ENCODE data around the gene PADI3.

PADI3 gene

GRCh38 chr1:17258116-17258757 lies 9.3 kb downstream of the PADI3 start:
- TF ChIP-seq, protein P1, sequence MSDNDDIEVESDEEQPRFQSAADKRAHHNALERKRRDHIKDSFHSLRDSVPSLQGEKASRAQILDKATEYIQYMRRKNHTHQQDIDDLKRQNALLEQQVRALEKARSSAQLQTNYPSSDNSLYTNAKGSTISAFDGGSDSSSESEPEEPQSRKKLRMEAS (IDR thresholded peaks at IDR 0.05; ENCODE audit: low read depth, low read length) = no peak
- TF ChIP-seq POLR2A (IDR thresholded peaks at IDR 0.05; ENCODE audit: extremely low read depth, insufficient read length) = no peak
- no peak for TF ChIP-seq MYC (IDR thresholded peaks at IDR 0.05; ENCODE audit: low read depth, low read length)
- TF ChIP-seq, protein P2, sequence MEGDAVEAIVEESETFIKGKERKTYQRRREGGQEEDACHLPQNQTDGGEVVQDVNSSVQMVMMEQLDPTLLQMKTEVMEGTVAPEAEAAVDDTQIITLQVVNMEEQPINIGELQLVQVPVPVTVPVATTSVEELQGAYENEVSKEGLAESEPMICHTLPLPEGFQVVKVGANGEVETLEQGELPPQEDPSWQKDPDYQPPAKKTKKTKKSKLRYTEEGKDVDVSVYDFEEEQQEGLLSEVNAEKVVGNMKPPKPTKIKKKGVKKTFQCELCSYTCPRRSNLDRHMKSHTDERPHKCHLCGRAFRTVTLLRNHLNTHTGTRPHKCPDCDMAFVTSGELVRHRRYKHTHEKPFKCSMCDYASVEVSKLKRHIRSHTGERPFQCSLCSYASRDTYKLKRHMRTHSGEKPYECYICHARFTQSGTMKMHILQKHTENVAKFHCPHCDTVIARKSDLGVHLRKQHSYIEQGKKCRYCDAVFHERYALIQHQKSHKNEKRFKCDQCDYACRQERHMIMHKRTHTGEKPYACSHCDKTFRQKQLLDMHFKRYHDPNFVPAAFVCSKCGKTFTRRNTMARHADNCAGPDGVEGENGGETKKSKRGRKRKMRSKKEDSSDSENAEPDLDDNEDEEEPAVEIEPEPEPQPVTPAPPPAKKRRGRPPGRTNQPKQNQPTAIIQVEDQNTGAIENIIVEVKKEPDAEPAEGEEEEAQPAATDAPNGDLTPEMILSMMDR (IDR thresholded peaks at IDR 0.05; ENCODE audit: low read depth, low read length) = no peak
- DNase-seq (ENCODE audit: low read depth) = no peak
- no peak overlapping the region for H3K4me3 ChIP-seq (ENCODE audit: low read depth, low read length)

DNA sequence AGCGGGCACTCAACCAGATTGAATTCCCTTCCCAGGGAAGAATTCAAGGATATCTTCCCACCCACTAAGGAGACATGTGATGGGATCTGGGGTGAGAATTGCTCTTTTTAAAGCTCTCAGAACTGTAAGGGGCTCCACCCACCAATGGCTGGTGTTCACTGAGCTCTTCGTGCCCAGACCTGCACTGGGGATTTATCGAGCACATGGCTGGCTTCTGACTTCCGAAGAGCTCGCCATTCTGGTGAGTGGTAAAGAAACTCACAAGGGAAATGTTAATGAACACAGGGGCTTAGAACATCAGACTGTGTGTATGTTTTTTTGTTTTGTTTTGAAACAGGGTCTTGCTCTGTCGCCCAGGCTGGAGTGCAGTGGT lies 9.8 kb downstream of the PADI3 start:
- no peak for DNase-seq (ENCODE audit: low read depth)
- H3K4me3 ChIP-seq (ENCODE audit: low read depth, low read length) = no peak overlapping the region
- TF ChIP-seq, protein P1 (IDR thresholded peaks at IDR 0.05; ENCODE audit: low read depth, low read length) = no peak
- TF ChIP-seq MYC (IDR thresholded peaks at IDR 0.05; ENCODE audit: low read depth, low read length) (no peak), POLR2A (IDR thresholded peaks at IDR 0.05; ENCODE audit: extremely low read depth, insufficient read length) (no peak)
- TF ChIP-seq, protein P2 (IDR thresholded peaks at IDR 0.05; ENCODE audit: low read depth, low read length) = no peak

- no peak for DNase-seq (ENCODE audit: low read depth)
- TF ChIP-seq MYC (IDR thresholded peaks at IDR 0.05; ENCODE audit: low read depth, low read length) (no peak), POLR2A (IDR thresholded peaks at IDR 0.05; ENCODE audit: extremely low read depth, insufficient read length) (no peak)
- TF ChIP-seq, protein P2 (IDR thresholded peaks at IDR 0.05; ENCODE audit: low read depth, low read length) = no peak
- TF ChIP-seq, protein P1 (IDR thresholded peaks at IDR 0.05; ENCODE audit: low read depth, low read length) = no peak
- no peak overlapping the region for H3K4me3 ChIP-seq (ENCODE audit: low read depth, low read length)
Measured at GRCh38 chr1:17259233-17259873, 10.5 kb downstream of the PADI3 start.

GRCh38 chr1:17260264-17260663 lies 11.4 kb downstream of the PADI3 start:
- no peak for DNase-seq (ENCODE audit: low read depth)
- TF ChIP-seq, protein P2 (IDR thresholded peaks at IDR 0.05; ENCODE audit: low read depth, low read length) = no peak
- TF ChIP-seq MYC (IDR thresholded peaks at IDR 0.05; ENCODE audit: low read depth, low read length) (no peak), POLR2A (IDR thresholded peaks at IDR 0.05; ENCODE audit: extremely low read depth, insufficient read length) (no peak)
- TF ChIP-seq, protein P1 (IDR thresholded peaks at IDR 0.05; ENCODE audit: low read depth, low read length) = no peak
- H3K4me3 ChIP-seq (ENCODE audit: low read depth, low read length) = no peak overlapping the region

DNA sequence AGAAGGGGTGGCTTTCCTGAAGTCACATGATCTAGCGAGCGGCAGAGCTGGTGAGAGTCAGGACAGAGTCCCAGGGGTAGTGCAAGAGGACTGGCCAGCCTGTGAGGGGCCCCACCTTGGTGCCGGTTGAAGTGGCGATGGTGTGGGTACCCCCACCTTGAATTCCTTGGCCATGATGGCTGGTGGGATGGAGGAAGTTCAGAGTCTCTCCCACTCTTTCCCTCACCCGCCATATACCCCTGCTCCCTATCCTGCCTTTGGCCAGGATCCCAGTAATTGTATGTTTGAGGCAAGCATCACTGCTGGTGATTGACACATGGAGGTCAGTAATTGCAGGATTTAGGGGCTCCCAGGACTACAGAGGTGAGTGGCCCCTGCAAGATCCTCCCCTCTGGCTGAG lies 11.8 kb downstream of the PADI3 start:
- H3K4me3 ChIP-seq (ENCODE audit: low read depth, low read length) = no peak overlapping the region
- no peak for TF ChIP-seq POLR2A (IDR thresholded peaks at IDR 0.05; ENCODE audit: extremely low read depth, insufficient read length)
- TF ChIP-seq, protein P2 (IDR thresholded peaks at IDR 0.05; ENCODE audit: low read depth, low read length) = no peak
- TF ChIP-seq, protein P1 (IDR thresholded peaks at IDR 0.05; ENCODE audit: low read depth, low read length) = no peak
- no peak for TF ChIP-seq MYC (IDR thresholded peaks at IDR 0.05; ENCODE audit: low read depth, low read length)
- no peak for DNase-seq (ENCODE audit: low read depth)
